Measurements from ENCODE around the gene ANKRD9. TPM values are rescaled to one million over a fixed set of nuclear protein-coding genes. Genes with fewer than 3 reads are reported as not detected.
A peak's percentile ranks its signal among the peaks of the same experiment; 100 is the strongest.

ANKRD9 gene
- total and polyA plus RNA-seq, 4 donors: 4.4 to 21.3 (median 8.3) TPM

- Histone ChIP-seq H3K4me1 (ENCODE audit: control insufficient read depth in 5 of 5, insufficient read depth in 5 of 5, low read length in 5 of 5) (peaks cover 0 to 6% (median 3%) of the 10 kb centered on the region in 5 donors), H3K36me3 (ENCODE audit: control insufficient read depth in 4 of 4, insufficient read depth in 4 of 4, low read length in 4 of 4) (peaks cover 0 to 19% (median 10%) of the 10 kb centered on the region in 4 donors), H3K9ac (ENCODE audit: insufficient read depth in 1 of 2, low read length in 2 of 2) (no peak overlapping the region), H3K27ac (ENCODE audit: low read depth in 1 of 2, low read length in 1 of 2) (peak overlapping the region in 1 of 2 donors; percentile 88), H3K4me3 (no peak overlapping the region), H3K9me3 (ENCODE audit: control insufficient read depth in 4 of 4, insufficient read depth in 3 of 4, low read length in 3 of 4) (no peaks in the 10 kb centered on the region), H3K27me3 (ENCODE audit: control insufficient read depth in 3 of 3, insufficient read depth in 3 of 3, low read length in 2 of 3) (no peaks in the 10 kb centered on the region)
- WGBS, 2 donors: 90 to 95% methylated on average over 21 of the region's 21 CpGs
- ATAC-seq (ENCODE audit: insufficient read depth, low FRiP score) (no peak), DNase-seq (no peak)
- TF ChIP-seq, protein P1, sequence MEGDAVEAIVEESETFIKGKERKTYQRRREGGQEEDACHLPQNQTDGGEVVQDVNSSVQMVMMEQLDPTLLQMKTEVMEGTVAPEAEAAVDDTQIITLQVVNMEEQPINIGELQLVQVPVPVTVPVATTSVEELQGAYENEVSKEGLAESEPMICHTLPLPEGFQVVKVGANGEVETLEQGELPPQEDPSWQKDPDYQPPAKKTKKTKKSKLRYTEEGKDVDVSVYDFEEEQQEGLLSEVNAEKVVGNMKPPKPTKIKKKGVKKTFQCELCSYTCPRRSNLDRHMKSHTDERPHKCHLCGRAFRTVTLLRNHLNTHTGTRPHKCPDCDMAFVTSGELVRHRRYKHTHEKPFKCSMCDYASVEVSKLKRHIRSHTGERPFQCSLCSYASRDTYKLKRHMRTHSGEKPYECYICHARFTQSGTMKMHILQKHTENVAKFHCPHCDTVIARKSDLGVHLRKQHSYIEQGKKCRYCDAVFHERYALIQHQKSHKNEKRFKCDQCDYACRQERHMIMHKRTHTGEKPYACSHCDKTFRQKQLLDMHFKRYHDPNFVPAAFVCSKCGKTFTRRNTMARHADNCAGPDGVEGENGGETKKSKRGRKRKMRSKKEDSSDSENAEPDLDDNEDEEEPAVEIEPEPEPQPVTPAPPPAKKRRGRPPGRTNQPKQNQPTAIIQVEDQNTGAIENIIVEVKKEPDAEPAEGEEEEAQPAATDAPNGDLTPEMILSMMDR (IDR thresholded peaks at IDR 0.05; ENCODE audit: control extremely low read depth, extremely low read depth): no peak
These were observed 10.8 kb downstream of the ANKRD9 start for GRCh38 chr14:102498678-102499265.

- peaks cover 0 to 19% (median 10%) of the 10 kb centered on the region in 4 donors for H3K36me3 ChIP-seq (ENCODE audit: control insufficient read depth in 4 of 4, insufficient read depth in 4 of 4, low read length in 4 of 4)
- 92 to 93% methylated on average over 30 of the region's 30 CpGs for WGBS, 2 donors
- H3K27ac ChIP-seq (ENCODE audit: low read depth in 1 of 2, low read length in 1 of 2): peak overlapping the region in 1 of 2 donors; percentile 88
- no peak overlapping the region for H3K4me3 ChIP-seq
- ATAC-seq (ENCODE audit: insufficient read depth, low FRiP score) (no peak), DNase-seq (no peak)
- no peaks in the 10 kb centered on the region for H3K9me3 ChIP-seq (ENCODE audit: control insufficient read depth in 4 of 4, insufficient read depth in 3 of 4, low read length in 3 of 4)
- TF ChIP-seq, protein P1 (IDR thresholded peaks at IDR 0.05; ENCODE audit: control extremely low read depth, extremely low read depth): no peak
- no peaks in the 10 kb centered on the region for H3K27me3 ChIP-seq (ENCODE audit: control insufficient read depth in 3 of 3, insufficient read depth in 3 of 3, low read length in 2 of 3)
- H3K9ac ChIP-seq (ENCODE audit: insufficient read depth in 1 of 2, low read length in 2 of 2): no peak overlapping the region
- peaks cover 0 to 6% (median 3%) of the 10 kb centered on the region in 5 donors for H3K4me1 ChIP-seq (ENCODE audit: control insufficient read depth in 5 of 5, insufficient read depth in 5 of 5, low read length in 5 of 5)
These were observed 11.4 kb downstream of the ANKRD9 start for GRCh38 chr14:102497998-102498677.

GRCh38 chr14:102496958-102497744 lies 12.4 kb downstream of the ANKRD9 start:
- Histone ChIP-seq H3K9ac (ENCODE audit: insufficient read depth in 1 of 2, low read length in 2 of 2) (no peak overlapping the region), H3K4me3 (no peak overlapping the region), H3K4me1 (ENCODE audit: control insufficient read depth in 5 of 5, insufficient read depth in 5 of 5, low read length in 5 of 5) (peaks cover 0 to 6% (median 3%) of the 10 kb centered on the region in 5 donors), H3K27me3 (ENCODE audit: control insufficient read depth in 3 of 3, insufficient read depth in 3 of 3, low read length in 2 of 3) (no peaks in the 10 kb centered on the region), H3K9me3 (ENCODE audit: control insufficient read depth in 4 of 4, insufficient read depth in 3 of 4, low read length in 3 of 4) (no peaks in the 10 kb centered on the region), H3K27ac (ENCODE audit: low read depth in 1 of 2, low read length in 1 of 2) (no peak overlapping the region), H3K36me3 (ENCODE audit: control insufficient read depth in 4 of 4, insufficient read depth in 4 of 4, low read length in 4 of 4) (peaks cover 0 to 19% (median 10%) of the 10 kb centered on the region in 4 donors)
- WGBS, 2 donors: 95 to 97% methylated on average over 42 of the region's 42 CpGs
- no peak for ATAC-seq (ENCODE audit: insufficient read depth, low FRiP score)
- no peak for DNase-seq
- TF ChIP-seq, protein P1 (IDR thresholded peaks at IDR 0.05; ENCODE audit: control extremely low read depth, extremely low read depth): no peak
